NCI-H345 treated with DMSO at 0.1 percent for 48 hours (cell line): ENCODE measurements around the gene SPANXN4.
A peak's percentile ranks its signal among the peaks of the same experiment; 100 is the strongest.

Source experiments
- DNase-seq: peaks from one replicate; lab custom pipeline; 2025; ENCODE audit not compliant: unreplicated experiment; lab: John Stamatoyannopoulos, UW

The SPANXN4 gene, protein sequence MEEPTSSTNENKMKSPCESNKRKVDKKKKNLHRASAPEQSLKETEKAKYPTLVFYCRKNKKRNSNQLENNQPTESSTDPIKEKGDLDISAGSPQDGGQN

GRCh38 chrX:143025628-143026027, at the start of gene SPANXN4:
TSS of gene SPANXN4 (plus strand) at chrX:143025928. CDS start at chrX:143026015, 87 bp downstream.
- DNase-seq: no peak

GRCh38 chrX:142977128-142977914, 48.4 kb upstream of the SPANXN4 start:
- DNase-seq: no peak

- no peak for DNase-seq
These were observed 47.5 kb upstream of the SPANXN4 start for GRCh38 chrX:142978130-142978684.

GRCh38 chrX:142982679-142983078, 43.0 kb upstream of the SPANXN4 start:
- no peak for DNase-seq

- DNase-seq: no peak
These were observed 30.7 kb upstream of the SPANXN4 start for GRCh38 chrX:142994988-142995387.

DNA sequence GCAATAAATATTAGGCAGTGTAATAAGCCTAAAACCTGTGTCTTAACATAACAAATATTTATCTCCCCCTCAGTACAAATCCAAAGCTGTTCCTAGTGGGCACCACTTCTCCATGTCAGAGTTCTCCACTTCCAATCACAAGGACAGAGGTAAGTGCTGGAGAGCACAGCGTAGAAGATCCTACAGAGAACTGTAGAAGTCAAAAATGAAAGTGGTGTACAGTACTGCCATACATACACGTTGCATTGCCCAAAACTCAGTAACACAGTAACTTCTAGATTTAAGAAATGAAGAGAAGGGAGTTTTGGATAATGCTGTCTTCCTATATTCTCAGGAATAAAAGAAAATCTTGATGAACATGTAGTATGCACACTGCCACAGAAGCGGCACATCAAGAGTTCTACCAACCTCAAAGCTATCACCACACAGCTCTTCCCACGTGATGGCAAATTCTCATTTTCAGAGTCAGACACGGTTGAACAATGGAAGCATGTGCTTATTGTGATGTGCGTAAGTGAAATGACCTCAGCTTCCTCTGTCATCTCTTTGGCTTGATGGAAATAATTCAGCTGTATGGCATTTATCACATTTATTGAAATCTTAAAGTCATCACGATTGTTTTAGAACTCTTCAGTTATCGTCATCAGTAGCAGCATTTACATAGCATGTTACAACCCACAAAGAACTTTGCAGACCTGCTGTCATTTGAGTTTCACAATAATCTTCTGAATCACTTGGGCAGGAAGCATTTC, 27.1 kb upstream of the SPANXN4 start:
- no peak for DNase-seq

DNA sequence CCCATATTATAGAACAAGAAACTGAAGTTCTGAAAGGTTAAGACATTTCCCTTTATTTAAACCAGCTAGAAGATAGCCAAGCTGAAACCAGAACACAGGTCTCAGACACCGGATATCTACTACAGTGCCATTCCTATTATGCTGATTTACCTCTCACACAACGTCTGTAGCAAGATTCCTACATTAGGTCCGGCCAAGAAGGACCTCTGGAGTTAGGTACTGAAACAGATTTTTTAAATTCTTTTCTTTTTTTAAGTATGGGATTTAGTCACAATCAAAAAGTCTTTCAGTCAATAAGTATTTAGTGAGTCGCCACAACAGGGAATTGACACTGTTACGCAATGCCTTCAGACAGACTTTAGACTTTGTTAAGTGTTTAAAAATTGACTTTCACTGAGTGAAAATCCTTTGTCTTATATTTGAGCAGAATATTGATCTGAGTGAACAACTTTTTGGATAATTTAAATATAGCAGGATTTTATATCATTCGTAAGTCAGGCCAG, 26.5 kb upstream of the SPANXN4 start:
- no peak for DNase-seq

- no peak for DNase-seq
These were observed 23.5 kb upstream of the SPANXN4 start for GRCh38 chrX:143002206-143002605.

DNA sequence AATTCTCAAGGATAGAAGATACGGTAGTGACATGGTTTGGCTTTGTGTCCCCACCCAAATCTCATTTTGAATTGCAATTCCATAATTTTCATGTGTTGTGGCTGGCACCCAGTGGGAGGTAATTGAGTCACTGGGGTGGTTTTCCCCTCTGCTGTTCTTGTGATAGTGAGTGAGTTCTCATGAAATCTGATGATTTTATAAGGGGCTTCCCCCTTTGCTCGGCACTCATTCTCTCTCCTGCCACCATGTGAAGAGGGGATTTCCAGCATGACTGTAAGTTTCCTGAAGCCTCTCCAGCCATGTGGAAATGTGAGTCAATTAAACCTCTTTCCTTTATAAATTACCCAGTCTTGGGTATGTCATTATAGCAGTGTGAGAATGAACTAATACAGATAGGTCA, 8.5 kb upstream of the SPANXN4 start:
- no peak for DNase-seq

DNA sequence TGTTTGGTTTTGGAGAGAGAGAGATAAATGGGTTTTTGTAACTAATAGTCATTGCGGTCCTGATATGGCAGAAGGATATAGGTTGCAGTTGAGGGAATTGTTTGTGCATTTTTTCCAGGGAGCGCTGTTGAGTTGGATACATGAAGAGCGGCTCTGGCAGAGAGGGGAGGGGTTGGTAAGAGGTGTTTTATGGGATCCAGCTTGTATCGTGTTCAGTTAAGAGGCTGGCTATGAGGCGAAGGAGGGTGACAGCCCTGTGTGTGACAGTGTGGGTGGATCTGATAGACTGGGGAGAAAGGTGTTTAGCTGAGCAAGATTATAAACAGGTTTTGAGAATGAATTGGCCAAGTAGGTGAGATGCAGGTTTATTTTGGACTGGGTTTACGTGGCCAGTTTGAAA, 1.5 kb downstream of the SPANXN4 start:
- no peak for DNase-seq

- DNase-seq: no peak
These were observed 21.8 kb downstream of the SPANXN4 start for GRCh38 chrX:143047511-143047910.

- peak; percentile 84 for DNase-seq
These were observed 32.4 kb downstream of the SPANXN4 start for GRCh38 chrX:143058120-143058519.

DNA sequence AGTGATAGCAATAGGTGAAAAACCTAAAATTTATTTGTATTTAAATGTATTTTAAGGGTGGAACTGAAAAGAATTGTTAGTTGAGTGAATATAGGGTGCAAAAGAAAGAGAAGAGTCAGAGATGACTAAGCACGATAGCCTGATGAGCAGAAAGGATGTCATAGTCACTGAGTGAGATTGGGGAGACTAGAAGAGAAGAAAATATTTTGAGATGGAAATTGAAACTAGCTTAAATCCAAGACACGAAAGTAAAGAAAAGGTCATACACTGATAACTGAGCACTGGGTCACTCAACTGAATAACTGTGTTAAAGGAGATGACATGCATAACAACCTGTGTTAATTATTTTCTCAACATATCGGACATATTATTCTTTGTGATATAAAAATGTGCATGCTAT, 55.5 kb downstream of the SPANXN4 start:
- DNase-seq: no peak

DNA sequence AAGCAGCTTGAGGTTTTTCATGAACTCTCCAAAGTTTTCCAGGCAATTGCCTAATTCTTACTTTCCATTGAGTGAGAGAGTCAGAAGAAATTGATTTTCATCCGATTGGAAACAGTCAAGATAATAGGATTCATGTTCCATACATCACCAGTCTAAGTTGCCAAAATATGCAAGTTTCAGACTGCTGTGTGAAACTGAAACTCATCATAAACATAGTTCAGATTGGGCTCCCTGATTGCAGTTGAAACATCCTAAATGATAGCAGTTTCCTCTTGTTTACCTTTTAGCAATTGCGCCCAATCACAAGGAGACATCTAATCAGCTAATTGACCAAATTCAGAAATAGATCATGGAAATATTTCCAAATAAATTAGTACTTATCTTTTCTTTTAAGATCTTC, 56.8 kb downstream of the SPANXN4 start:
- DNase-seq: no peak
